ENCODE data around the gene GPATCH8.
"Not testable (repeated sequence)": the region's sequence is repeated elsewhere in the genome, so short reads cannot be mapped to it uniquely, and the experiment has no call there.

Gene GPATCH8

GRCh38 chr17:44374306-44375195, 128.7 kb downstream of the GPATCH8 start:
- DNase-seq, result peak; percentile 26

GRCh38 chr17:44372036-44372435, 131.2 kb downstream of the GPATCH8 start:
- no peak for DNase-seq

GRCh38 chr17:44369414-44370023, 133.7 kb downstream of the GPATCH8 start:
- not testable (repeated sequence) for DNase-seq

- not testable (repeated sequence) for DNase-seq
Measured at GRCh38 chr17:44368391-44369243, 134.6 kb downstream of the GPATCH8 start.

- DNase-seq, result no peak
Measured at GRCh38 chr17:44367231-44367979, 135.8 kb downstream of the GPATCH8 start.

- not testable (repeated sequence) for DNase-seq
Measured at GRCh38 chr17:44365051-44365450, 138.2 kb downstream of the GPATCH8 start.

GRCh38 chr17:44363613-44364159, 139.5 kb downstream of the GPATCH8 start, which contains the start of gene FAM171A2:
Gene FAM171A2, minus strand, starts transcription at chr17:44363853. Its CDS starts 139 bp downstream, at chr17:44363714.
- DNase-seq, result peak; percentile 55

- peak; percentile 20 for DNase-seq
Measured at GRCh38 chr17:44362949-44363612, 140.1 kb downstream of the GPATCH8 start.

GRCh38 chr17:44362459-44362948, 140.7 kb downstream of the GPATCH8 start:
- DNase-seq, result no peak

- no peak for DNase-seq
Measured at GRCh38 chr17:44361292-44362260, 141.6 kb downstream of the GPATCH8 start.

- DNase-seq, result no peak
Measured at GRCh38 chr17:44360826-44361225, 142.4 kb downstream of the GPATCH8 start.

GRCh38 chr17:44360144-44360533, 143.1 kb downstream of the GPATCH8 start:
- DNase-seq, result no peak

GRCh38 chr17:44359458-44360143, 143.6 kb downstream of the GPATCH8 start:
- DNase-seq, result no peak

- DNase-seq, result no peak
Measured at GRCh38 chr17:44359006-44359405, 144.2 kb downstream of the GPATCH8 start.

GRCh38 chr17:44358066-44358465, 145.1 kb downstream of the GPATCH8 start:
- no peak for DNase-seq

GRCh38 chr17:44356241-44356640, 147.0 kb downstream of the GPATCH8 start:
- no peak for DNase-seq

GRCh38 chr17:44355642-44356099, 147.5 kb downstream of the GPATCH8 start:
- DNase-seq, result no peak

GRCh38 chr17:44354582-44355561, 148.3 kb downstream of the GPATCH8 start:
- no peak for DNase-seq

Measured in NCI-H774 (cell line).